ENCODE measurements around the gene ENOX1.

Gene ENOX1

GRCh38 chr13:43339145-43339804 is 447.5 kb downstream of the ENOX1 start:
- no peak for DNase-seq

GRCh38 chr13:43335764-43336163 is 451.0 kb downstream of the ENOX1 start:
- DNase-seq = no peak

GRCh38 chr13:43333176-43333575 is 453.6 kb downstream of the ENOX1 start:
- DNase-seq = no peak

- DNase-seq = no peak
Observed at GRCh38 chr13:43331672-43332071, 455.1 kb downstream of the ENOX1 start.

- DNase-seq = no peak
Observed at GRCh38 chr13:43329702-43330101, 457.1 kb downstream of the ENOX1 start.

- DNase-seq = no peak
Observed at GRCh38 chr13:43328907-43329306, 457.9 kb downstream of the ENOX1 start.

- DNase-seq = no peak
Observed at GRCh38 chr13:43326100-43326499, 460.7 kb downstream of the ENOX1 start.

- DNase-seq = no peak
Observed at GRCh38 chr13:43325636-43326035, 461.1 kb downstream of the ENOX1 start.

- DNase-seq = no peak
Observed at GRCh38 chr13:43324129-43324528, 462.6 kb downstream of the ENOX1 start.

- DNase-seq = no peak
Observed at GRCh38 chr13:43319617-43320444, 466.9 kb downstream of the ENOX1 start.

- DNase-seq = no peak
Observed at GRCh38 chr13:43316946-43317353, 469.8 kb downstream of the ENOX1 start.

GRCh38 chr13:43316281-43316680 is 470.5 kb downstream of the ENOX1 start:
- DNase-seq = no peak

GRCh38 chr13:43315522-43315921 is 471.2 kb downstream of the ENOX1 start:
- DNase-seq = no peak

GRCh38 chr13:43309311-43309710 is 477.5 kb downstream of the ENOX1 start:
- DNase-seq = no peak

- no peak for DNase-seq
Observed at GRCh38 chr13:43307921-43308433, 478.8 kb downstream of the ENOX1 start.

- DNase-seq = no peak
Observed at GRCh38 chr13:43307221-43307920, 479.4 kb downstream of the ENOX1 start.

GRCh38 chr13:43306372-43306771 is 480.4 kb downstream of the ENOX1 start:
- no peak for DNase-seq

- no peak for DNase-seq
Observed at GRCh38 chr13:43305416-43305815, 481.4 kb downstream of the ENOX1 start.

GRCh38 chr13:43304945-43305344 is 481.8 kb downstream of the ENOX1 start:
- no peak for DNase-seq

GRCh38 chr13:43304449-43304848 is 482.3 kb downstream of the ENOX1 start:
- no peak for DNase-seq

- no peak for DNase-seq
Observed at GRCh38 chr13:43303033-43303729, 483.6 kb downstream of the ENOX1 start.

- no peak for DNase-seq
Observed at GRCh38 chr13:43301346-43301969, 485.3 kb downstream of the ENOX1 start.
